Heart left ventricle (tissue), 13 donors: Measurements from ENCODE around the gene PCBD1.

Experiments
- CTCF ChIP-seq, 12 donors: fragments of 200-600 bp; sonication (generic) in 4 of 12; IDR thresholded peaks; one replicate each; pipeline versions ENCODE4 v1.5.0 to v1.8.0; 2018 to 2022; ENCODE audit warnings: antibody characterized with exemption in 12 of 12, mild to moderate bottlenecking in 5 of 12
- POLR2A ChIP-seq, 2 donors: fragments of 450-650 bp; IDR thresholded peaks; one replicate each; pipeline ENCODE4 v1.6.1; 2017; ENCODE audit warnings: antibody characterized with exemption in 2 of 2, mild to moderate bottlenecking in 2 of 2, moderate library complexity in 2 of 2
- donor health status: ischemic (EF 13 %, LVEDD 7.1; RV severe dilation, severe dysfunction).
- donor health status: DM: no; HTN: yes; CAD: no.
- donor health status: DM: no; HTN: no; CAD: no.
- donor health status: ischemic (EF 25% LVEDD 6.9; RV normal size, moderate dysfunction).
- donor health status: ischemic (EF 25% LVEDD 5.7; RV mildly dilated, moderate dysfunction).
- donor health status: ischemic (EF 35%, LVEDD 5.7; RV mildly dilated, moderate dysfunction).
- donor health status: nonischemic (EF 11% LVEDD 7.7; RV severe dilation, severe dysfunction).
- donor health status: DM: yes; HTN: yes; CAD: no.
- donor health status: PGD.
- donor health status: ischemic (EF 29% LVEDD 5.4; RV normal size, mild dysfunction).
- donor health status: nonischemic (EF 23%, LVEDD 6.1; RV moderate dilation, normal function).

DNA sequence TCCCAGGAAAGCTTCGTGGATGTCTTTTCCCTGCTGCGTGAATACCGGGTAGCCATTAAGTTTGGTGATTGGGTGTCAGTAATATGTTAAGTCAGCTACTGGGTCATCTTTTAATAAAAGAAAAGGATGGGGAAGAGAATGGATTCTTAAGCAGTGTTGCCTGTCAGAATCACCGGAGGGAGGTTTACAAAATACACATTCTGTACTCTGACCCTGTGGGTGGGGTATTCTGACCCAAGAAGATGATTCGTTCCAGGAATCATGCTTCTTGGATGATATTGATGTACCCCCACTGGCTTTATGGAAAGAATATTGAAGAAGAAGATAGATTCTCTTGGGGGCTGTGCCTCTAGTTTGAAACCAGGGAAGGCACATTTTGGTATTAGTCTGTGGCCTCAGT, 54.3 kb downstream of the PCBD1 start:
- TF ChIP-seq CTCF (IDR thresholded peaks at IDR 0.05) (no peak), POLR2A (IDR thresholded peaks at IDR 0.05) (no peak)
